Inflammatory macrophage treated with lipopolysaccharide for 4 hours (primary cell): ENCODE measurements around the gene TMEM42.

Experiments
- DNase-seq: peaks from one replicate; pipeline ENCODE4 v3.0.0-alpha.2; 2020

TMEM42 gene

DNA sequence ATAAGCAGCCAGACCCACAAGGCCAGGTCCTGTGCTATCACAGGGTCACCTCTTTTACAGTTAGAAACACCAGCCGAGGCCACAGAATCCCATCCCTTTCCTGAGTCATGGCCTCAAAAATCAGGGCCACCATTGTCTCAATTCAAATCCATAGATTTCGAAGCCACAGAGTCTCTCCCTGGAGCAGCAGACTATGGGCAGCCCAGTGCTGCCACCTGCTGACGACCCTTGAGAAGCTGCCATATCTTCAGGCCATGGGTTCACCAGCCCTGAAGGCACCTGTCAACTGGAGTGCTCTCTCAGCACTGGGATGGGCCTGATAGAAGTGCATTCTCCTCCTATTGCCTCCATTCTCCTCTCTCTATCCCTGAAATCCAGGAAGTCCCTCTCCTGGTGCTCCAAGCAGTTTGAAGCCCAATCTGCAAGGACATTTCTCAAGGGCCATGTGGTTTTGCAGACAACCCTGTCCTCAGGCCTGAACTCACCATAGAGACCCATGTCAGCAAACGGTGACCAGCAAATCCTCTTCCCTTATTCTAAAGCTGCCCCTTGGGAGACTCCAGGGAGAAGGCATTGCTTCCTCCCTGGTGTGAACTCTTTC lies 52.3 kb downstream of the TMEM42 start:
- DNase-seq: peak; percentile 52

DNA sequence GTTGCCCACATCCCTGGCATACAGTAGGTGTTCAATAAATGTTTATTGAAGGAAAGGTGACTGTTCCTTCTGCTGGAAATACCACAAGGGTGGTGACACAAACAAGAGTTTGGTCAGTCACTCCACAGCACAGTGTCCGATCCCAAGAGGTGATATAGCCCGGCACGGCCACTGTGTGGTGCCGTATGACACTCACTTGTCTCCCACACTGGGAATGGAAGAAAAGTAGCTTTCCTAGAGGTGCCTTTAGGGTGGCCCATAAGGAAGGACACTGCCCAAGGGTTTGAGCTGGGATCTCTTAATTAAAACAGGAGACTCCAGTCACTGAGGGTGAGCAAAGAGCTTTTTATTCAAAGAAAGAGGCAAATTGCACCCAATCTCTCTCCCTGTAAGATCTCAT lies 53.2 kb downstream of the TMEM42 start:
- DNase-seq: peak; percentile 10
